Brain pericyte (primary cell): ENCODE data around the gene MANEAL.
"Not testable (repeated sequence)": the region's sequence is repeated elsewhere in the genome, so short reads cannot be mapped to it uniquely, and the experiment has no call there.

Source experiments
- DNase-seq: peaks from one replicate; pipeline ENCODE4 v3.0.0-alpha.2; 2012; ENCODE audit warnings: low read depth, low spot score

MANEAL gene, protein sequence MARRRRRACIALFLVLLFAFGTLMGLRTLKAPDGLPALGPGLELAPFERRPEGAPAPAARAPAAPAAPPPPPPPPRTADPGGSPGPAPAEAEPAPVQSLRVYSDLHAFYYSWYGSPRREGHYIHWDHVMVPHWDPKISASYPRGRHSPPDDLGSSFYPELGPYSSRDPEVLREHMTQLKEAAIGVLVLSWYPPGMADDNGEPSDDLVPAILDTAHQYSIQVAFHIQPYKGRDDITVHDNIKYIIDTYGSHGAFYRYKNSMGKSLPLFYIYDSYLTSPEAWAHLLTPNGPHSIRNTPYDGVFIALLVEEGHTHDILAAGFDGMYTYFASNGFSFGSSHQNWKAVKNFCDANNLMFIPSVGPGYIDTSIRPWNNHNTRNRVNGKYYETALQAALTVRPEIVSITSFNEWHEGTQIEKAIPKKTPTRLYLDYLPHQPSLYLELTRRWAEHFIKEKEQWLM

DNA sequence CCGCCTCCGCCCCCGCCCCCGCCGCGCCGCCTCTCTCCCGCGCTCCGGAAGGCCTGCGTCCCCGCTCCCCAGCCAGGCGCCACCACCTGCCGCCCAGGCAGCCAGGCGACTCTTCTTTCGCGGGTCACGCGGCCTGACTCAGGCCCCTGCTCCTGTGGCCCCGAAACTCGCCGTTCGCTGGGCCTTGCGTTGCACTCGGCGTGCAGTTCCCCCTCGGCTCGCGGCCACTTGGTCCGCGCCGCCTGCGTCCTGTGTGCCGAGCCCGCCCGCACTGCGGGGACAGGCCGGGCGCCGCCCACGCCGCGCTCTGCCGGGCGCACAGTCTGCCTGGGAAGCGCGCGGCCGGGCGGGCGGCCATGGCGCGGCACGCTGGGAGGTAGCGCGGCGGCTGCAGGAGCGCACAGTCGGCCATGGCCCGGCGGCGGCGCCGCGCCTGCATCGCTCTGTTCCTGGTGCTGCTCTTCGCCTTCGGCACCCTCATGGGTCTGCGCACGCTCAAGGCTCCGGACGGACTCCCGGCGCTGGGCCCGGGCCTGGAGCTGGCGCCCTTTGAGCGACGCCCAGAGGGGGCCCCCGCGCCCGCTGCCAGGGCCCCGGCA is at the start of gene MANEAL:
MANEAL (plus strand) TSS at position 75 of the 599 bp plus-strand sequence; CDS start at position 411, 336 bp downstream.
- DNase-seq: no peak

DNA sequence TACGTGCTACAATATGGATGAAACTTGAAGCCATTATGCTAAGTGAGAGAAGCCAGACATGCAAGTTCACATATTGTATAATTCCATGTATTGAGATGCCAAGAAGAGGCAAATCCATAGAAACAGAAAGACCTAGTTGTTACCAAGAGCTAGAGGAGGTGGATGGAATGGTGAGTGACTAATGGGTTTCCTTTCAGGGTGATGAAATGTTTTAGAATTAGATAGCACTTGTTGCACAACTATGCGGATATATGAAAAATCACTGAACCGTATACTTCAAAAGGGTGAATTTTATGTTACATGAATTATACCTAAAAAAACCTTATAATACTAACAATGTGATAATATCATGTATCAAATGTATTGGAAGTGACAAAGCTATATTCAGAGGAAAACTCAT is 46.8 kb upstream of the MANEAL start:
- DNase-seq: no peak

DNA sequence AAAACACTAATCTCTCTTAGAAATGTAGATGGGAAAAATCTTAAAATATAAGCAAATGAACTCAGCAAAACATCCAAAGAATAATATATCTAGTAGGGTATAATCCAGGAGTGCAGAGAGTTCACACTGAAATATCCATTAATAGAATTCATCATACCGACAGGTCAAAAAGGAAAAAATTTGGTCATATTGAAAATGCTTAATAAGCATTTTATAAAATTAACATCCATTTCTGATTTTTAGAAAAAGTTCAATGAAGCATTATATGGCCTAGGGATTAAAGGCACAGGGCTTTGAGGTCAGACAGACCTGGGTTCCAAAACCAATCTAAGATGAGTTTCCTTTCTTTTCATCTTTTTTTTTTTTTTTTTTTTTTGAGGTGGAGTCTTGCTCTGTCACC is 45.1 kb upstream of the MANEAL start:
- DNase-seq: no peak

DNA sequence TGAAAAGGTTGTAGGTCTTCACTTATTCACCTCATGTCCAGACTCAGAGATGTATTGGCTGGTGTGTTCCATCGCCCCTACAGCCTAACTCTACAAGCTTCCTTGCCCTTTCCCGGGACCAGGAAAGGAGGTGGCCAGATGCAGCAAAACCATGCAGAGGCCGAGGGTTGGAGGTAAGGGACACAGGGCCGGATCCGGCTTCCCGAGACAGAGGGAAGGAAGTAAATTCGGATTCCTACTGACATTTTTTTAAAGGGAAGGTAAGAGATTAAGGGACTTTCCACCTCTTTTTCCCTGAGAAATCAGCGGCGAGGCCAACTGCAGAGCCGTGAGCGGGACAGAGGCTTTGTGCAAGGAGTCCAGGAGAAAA is 41.4 kb upstream of the MANEAL start:
- no peak for DNase-seq

DNA sequence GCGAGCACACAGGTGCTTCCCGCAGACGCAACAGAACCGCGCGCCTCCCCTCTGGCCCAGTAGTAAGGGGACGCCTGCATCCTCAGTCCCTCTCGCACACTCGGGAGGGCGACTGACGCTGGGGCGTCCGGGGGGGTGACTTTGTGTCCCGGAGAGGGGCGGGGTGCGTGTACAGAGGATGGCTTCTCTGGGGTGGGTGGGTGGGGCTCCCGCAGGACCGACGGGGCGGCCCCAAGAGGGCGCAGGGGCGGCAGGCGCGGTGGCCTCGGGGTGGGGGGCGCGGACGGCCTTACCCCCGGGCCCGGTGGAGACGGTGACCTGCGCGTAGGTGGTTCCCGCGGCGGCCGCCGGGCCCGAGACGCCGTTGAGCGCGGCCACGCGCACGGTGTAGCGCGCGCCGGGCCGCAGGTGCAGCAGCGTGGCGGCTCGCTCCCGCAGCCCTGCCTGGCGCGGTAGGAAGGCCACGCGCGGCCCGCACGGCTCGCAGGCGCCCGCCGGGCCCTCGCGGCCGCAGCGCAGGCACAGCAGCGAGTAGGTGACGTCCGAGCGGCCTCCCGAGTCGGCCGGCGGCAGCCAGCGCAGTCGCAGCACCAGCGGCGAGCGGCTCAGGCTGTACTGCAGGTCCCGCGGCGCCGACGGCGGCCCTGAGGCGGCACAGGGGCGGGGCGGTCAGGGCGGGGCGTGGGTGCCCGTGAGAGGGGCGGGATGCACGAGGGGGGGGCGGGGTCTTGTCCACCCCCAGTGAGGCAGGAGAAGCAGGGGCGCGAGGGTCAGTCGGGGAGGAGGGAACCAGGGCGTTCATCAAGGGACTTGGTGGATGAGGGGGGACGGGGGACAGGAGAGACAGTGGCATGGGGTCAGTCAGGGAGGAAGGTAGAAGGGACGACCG is 40.8 kb upstream of the MANEAL start:
- no peak for DNase-seq

DNA sequence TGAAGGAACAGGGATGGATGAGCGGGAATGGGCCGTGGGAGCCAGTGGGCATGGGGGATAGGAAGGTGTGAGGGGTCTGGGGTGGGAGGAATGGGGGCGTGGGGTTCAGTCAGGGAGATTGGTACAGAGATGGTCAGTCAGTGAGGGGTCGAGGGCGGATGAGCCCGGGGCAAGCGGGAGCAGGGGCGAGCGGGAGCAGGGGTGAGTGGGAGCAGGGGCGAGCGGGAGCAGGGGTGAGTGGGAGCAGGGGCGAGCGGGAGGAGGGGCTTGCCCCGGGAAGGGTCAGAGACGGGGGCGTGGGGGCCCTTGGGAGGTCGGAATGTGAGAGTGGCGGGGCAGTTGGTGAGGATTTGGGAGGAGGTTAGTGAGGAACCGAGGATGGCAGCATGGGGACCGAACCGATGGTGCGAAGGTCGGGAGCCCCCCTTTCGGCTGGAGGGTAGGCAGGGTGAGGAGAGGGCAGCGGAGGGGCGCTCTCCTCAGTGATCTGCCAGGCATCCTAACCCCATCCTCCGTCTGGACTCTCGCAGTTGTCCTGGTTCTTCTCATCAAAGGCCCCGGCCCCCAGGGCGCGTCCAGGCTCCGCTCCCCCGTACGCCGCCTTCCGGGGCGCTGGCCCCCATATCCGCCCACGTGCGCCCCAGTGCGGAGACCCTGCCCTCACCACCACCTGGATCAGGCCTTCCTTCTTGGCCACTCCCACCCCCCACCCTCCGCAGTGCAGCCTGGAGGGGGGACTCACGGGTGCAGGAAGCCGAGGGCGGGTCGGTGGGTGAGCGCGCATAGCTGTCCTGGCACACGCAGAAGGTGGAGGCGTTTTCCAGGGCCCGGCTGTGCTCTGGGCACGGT is 40.0 kb upstream of the MANEAL start:
- no peak for DNase-seq

DNA sequence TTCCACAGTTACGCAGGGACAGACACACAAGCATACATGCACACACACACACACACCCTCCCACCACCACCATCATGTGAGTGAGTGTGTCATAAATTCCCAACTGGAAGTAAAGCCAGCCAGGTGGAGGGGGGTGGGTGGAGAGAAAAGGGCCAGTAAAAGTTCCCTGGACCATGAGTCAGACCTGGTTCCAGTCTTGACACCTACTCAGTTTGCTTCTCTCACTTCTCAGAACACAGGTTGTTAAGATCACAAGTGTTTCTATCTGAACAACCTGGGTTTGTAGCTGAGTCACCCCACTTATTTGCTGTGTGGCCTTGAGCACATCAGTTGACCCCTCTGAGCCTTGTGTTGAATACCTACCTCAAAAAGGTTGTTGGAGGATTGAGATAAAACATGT is 38.4 kb upstream of the MANEAL start:
- DNase-seq: no peak

DNA sequence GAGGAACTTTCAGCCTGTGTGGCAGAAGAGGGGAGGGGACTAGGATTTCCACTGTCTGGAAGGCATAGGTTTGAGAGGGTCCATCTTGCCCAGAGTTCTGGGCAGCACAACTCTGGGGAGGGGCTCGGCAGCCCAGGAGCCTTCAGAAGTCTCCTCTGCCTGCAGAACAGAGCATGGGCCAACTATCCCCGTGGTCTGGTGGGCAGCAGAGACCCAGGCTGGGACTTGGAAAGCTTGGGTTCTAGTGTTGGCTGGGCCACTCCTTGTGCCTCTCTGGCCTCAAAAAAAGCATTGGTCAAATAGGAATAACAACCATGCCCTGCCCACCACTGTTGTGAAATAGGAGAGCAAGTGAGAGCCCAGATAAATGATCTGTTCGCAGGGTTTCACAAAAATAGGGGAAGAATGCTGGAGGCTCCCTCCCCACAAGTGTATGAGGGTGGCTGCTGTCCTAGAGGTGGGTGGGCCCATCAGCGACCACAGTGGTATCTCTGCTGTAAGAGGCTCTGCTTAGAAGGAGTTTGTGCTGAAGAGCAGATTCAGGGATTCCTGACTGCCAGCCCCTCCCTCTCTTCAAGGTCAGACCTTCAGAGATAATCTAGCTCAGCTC is 37.6 kb upstream of the MANEAL start:
- no peak for DNase-seq

DNA sequence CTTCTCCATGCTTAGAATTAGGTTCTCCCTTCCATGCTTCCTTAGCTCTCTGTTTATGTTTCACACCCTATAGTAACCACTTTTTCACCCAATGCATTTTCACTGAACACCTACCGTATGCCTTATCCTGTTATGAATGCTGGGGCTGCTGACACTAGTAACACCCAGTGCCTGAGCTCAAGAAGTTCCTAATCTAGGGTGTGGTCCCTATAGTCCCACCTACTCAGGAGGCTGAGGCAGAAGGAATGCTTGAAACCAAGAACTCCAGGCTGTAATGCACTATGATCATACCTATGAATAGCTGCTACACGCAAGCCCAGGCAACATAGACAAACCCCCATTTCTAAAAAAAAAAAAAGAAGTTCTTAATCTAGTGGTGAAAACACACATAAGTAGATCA is 34.2 kb upstream of the MANEAL start:
- DNase-seq: no peak

DNA sequence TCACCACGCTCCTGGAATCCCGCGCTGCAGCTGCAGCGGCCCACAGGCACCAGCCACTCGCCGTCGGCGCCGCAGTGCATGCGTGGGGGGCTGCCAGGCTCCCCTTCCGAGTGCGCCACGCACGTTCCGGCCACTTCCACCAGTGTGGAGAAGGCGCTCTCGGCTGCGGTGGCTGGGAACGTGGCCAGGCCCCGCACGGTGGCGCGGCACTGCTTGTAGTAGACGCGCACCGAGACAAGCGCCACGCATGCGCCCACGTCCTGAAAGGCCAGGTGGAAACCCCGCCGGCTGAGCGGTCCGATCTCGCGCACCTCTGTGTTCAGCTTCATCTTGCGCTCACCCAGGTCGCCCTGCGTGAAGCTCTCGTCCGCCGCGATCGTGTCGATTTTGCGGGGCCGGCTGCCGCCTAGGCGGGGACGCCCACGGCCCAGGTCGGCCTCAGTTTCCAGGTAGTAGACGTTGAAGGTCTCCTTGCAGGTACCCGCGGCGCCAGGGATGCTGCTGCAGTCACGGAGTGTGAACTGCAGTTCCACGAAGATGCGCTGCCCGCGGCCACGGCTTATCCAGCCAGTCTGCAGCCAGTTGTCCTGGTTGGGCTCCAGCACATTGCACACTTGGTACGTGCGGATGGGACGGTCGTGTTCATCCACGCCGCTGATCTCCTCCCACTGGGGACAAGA is 32.1 kb upstream of the MANEAL start:
- no peak for DNase-seq

DNA sequence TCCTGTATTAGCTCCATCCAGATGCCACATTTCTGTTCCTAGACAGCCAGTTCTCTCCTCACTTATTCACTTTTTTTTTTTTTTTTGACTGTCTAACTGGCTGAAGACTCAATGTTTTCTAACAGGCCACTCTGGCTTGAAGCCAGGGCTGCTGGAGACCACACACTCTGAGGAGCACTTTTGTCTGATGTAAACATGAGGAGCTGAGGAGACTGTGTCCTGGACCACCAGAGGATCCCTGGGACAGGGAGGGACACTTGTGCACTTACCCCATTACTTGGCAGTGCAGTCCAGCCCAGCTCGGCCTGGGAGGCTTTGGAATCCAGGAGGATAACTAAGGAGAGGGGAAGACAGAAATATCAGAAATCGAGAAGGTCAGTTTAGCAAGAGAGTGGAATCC is 31.1 kb upstream of the MANEAL start:
- DNase-seq: no peak

DNA sequence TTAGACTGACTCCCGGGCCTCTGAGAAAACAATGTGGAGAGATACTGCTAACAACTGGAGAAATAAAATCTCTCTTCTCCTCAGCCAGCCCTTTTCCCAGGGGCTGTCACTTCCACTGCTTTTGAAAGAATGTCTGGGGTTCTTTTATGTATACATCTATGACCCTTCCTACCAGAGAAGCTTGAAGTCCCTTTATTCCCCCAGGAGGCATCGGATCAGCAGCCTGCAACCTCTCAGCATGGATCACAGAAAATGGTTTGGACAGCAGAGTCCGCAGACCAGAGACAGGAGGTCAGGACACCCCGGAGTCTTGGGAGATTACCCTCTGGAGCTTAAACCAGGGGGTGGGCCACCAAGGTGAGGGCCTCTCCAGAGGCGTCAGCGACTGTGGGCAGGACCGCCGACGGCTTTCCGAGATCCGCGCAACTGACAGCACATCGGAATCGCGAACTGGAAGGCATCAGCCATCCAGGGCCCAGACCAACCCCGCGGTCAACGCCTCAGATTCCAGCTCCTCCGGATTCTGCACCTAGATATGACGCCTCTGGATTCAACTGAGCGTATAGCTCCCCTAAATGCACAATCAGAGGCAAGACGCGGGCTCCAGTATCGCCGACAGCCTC is 29.7 kb upstream of the MANEAL start:
- DNase-seq: no peak

DNA sequence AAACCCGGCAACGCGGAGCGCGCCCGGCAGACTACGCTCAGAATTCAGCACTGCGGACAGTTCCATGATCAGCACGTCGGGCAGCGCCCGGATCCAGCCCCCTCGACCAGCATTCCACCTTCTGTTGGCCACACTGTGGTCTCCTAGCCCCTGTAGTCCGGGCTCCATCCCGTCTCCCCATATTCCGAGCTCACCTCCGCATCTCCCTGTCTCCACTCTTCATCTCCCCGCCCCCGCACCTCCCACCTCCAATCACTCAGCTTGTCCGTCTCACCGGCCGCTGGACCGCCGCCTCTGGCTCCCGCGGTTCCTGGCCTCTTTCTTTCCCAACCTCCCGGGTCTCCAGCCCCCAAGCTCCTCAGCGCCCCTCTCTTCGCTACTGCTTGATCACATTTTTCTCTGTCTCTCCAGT is 29.2 kb upstream of the MANEAL start:
- no peak for DNase-seq

DNA sequence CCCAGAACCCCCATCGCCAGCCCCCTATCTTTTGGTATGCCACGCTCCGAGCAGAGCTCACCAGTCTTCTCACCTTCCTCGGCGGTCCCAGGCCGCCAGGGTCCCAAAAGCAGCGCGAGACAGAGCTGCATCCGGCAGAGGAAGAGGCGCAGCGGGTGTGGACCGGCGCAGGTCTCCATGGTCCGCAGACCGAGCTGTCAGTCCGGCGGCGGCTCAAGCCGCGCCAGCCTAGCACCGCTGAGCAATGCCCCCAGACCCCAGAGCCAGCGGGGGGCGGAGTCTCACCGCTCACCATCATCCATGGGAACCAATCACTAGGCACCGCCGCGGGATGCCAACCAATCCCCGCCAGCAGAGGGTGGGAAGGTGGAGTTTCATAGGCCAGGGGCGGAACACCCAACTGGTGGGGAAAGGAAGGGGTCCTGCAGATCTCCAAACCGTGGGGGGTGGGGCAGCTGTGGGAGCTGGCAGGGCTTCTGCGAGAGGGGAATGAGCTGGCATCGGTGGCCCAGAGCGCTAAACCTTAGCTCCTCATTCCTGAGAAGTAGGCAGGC is 28.7 kb upstream of the MANEAL start, which contains the start of gene EPHA10:
EPHA10 (minus strand) TSS at position 233 of the 554 bp plus-strand sequence; CDS start at position 179, 54 bp downstream.
- no peak for DNase-seq

DNA sequence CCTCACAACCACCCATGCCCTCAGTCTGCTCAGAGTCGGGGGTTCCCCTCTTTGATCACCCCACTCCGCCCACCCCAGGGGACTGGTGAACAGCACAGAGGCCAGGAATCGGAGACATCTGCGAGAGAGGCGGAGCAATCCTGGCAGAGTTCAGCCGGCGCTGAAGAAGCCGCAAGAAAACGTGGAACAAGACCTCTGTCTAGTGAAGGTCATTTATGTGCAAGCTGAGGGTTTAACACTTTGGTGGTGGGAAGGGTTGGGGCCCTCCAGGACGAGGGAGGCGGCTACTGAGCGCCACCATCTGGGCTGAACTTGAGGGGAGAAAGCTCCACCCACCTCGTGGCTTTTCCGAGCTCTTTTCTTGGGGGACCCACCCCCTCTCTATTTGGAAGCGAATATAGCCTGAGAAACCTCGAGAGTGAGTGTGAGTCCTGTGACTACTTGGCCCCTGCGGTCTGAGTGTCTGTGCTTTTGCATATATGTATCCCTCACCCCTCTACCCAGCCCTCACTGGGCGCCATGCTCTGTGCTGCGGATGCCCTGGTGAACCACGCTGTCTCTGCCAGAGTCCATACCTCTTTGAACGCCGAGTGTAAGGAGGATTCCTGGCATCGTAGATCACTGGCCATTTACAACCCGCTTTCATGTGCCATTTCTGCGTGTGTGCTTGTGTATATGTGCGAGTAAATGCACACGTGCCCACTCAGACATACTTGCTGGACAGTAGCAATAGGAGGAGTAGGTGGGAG is 27.6 kb upstream of the MANEAL start:
- no peak for DNase-seq

DNA sequence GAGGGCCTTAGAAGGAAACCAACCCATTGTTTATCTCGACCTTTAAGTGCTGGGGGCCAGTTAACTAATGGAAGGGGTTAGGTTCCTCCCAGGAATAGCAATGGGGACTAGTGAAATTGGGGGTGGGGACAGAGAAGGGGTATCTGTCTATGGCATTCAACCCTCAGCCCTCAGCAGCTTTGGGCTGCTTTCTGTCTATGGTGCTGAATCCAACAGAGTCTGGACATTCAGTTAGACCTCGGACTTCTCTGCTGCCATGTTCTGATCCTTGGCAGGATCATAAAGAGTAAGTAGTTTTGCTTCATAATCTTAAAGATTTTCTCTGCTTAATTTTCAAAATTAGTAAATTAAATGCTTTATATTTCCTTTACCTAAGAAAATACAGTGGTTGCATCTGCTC is 26.2 kb upstream of the MANEAL start:
- no peak for DNase-seq

DNA sequence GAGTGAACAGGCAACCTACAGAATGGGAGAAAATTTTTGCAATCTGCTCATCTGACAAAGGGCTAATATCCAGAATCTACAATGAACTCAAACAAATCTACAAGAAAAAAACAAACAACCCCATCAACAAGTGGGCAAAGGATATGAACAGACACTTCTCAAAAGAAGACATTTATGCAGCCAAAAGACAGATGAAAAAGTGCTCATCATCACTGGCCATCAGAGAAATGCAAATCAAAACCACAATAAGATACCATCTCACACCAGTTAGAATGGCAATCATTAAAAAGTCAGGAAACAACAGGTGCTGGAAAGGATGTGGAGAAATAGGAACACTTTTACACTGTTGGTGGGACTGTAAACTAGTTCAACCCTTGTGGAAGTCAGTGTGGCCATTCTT is 22.2 kb upstream of the MANEAL start:
- not testable (repeated sequence) for DNase-seq

DNA sequence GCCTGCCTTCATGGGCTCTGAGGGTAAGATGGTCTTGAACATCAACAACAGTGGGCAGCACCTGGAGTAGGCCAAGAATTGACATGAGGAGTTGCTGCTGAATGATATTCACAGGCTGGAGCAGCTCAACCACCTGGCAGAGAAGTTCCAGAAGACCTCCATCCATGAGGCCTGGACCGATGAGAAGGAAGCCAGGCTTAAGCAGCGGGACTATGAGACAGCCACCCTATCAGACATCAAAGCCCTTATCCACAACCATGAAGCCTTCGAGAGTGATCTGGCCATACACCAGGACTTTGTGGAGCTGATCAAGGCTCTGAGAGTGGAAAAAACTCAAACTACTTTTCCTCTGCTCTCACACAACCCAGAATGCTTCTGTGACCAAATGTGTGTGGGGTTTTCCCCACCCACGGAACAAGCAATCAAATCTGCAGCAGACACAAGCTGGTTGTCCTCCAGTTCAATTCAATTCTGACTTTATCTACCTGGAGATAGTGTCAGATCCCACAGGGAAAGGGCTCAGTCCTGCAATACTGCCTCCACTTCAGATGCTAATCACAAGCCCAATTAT is 16.6 kb upstream of the MANEAL start:
- no peak for DNase-seq
